ENCODE data around the gene PRRT1B.

The PRRT1B gene

DNA sequence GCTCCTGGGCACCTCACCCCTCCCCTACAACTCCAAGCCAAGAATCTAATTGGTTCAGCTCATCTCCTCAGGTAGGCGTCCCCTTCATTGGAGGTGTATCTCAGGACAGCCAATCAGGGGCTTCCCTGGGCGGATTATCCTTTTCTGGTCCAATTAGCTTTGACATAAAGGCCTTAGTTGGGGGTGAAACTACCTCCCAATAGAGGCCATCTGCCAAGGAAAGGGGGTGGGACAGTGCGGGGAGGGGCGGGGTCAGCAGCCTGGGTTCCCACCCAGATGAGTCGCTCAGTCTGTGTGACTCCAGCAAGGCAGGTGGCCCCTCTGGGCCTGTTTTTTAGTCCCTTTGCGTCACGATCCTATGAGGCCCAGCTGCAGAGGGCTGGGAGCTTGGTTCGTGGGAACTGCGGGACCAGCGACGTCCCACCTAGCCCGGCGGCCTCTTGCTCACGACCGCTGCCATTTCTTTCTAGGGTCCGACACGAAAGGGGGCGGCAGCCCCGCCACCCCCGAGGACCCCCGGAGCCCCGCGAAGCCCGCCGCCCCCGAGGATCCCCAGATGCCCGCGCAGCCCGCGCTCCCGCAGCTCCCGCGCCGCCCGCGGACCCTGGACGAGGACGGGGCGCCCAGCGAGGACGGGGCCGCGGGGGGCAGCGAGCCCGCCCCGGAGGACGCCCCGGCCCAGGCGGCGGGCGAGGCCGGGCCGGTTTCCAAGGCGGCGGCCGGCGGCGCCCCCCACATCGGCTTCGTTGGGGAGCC, 8.9 kb downstream of the PRRT1B start:
- H3K9me3 Mint-ChIP-seq, result no peaks in the 10 kb centered on the region
- H3K4me3 Mint-ChIP-seq, result no peak overlapping the region
- no peaks in the 10 kb centered on the region for H3K4me1 Mint-ChIP-seq (ENCODE audit: low read depth)
- no peak overlapping the region for H3K27ac Mint-ChIP-seq
- no peaks in the 10 kb centered on the region for H3K36me3 Mint-ChIP-seq (ENCODE audit: low read depth)
- H3K27me3 Mint-ChIP-seq (ENCODE audit: low read depth), result peaks cover 65% of the 10 kb centered on the region

DNA sequence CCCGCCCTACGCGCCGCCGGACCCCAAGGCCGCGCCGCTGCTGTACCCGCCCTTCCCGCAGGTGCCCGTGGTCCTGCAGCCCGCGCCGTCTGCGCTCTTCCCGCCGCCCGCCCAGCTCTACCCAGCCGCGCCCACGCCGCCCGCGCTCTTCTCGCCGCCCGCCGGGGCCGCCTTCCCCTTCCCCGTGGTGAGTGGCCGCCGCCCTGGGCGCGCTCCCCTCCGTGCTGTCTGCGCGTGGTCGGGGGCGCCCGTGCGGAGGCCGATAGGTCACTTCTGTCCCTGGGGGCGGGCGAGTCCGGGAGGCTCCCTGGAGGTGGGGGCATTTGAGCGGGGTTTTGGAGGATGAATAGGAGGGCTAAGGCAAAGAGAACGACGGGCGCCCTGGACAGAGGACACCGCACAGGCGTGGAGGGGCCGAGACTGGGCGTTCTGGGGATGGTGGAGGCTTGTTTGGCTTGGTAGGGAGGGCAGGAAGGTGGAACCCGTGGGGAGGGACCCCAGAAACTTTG, 9.6 kb downstream of the PRRT1B start:
- H3K4me1 Mint-ChIP-seq (ENCODE audit: low read depth), result no peaks in the 10 kb centered on the region
- no peak overlapping the region for H3K4me3 Mint-ChIP-seq
- H3K9me3 Mint-ChIP-seq, result no peaks in the 10 kb centered on the region
- no peak overlapping the region for H3K27ac Mint-ChIP-seq
- no peaks in the 10 kb centered on the region for H3K36me3 Mint-ChIP-seq (ENCODE audit: low read depth)
- H3K27me3 Mint-ChIP-seq (ENCODE audit: low read depth), result peaks cover 59% of the 10 kb centered on the region

DNA sequence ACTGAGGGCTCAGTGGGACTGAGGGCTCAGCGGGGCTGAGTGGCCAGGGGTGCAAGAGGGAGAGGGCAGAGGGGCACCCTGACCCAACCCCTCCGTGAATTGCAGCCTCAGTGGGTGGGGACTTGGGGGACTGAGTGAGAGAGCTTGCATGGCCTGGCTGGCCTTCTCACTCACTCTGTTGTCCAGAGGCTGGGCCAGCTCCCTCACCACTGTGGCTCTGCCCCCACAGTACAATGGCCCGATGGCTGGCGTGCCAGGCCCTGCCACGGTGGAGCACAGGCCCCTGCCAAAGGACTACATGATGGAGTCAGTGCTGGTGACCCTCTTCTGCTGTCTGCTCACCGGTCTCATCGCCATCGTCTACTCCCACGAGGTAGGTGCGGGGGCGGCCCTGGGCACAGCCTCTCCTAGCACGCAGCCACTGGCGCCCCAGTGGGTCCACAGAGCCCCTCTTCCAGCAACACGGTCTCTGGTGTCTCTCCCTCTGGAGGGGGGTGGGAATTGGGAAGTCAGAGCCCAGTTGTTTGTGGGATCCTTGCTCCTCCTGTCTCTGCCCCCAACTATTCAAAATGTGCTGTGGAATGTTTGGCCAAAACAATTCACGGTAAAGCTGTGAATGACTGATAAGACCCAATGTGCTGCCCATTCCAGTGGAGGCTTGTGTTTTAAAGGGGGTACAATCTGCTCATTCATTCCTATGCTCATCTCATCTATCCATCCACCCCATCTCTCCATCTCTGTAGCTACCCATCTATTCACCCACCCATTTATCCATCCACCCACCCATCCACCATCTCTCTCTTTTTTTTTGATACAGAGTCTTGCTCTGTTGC, 10.7 kb downstream of the PRRT1B start:
- H3K27ac Mint-ChIP-seq, result no peak overlapping the region
- no peak overlapping the region for H3K4me3 Mint-ChIP-seq
- peaks cover 50% of the 10 kb centered on the region for H3K27me3 Mint-ChIP-seq (ENCODE audit: low read depth)
- no peaks in the 10 kb centered on the region for H3K4me1 Mint-ChIP-seq (ENCODE audit: low read depth)
- H3K36me3 Mint-ChIP-seq (ENCODE audit: low read depth), result no peaks in the 10 kb centered on the region
- no peaks in the 10 kb centered on the region for H3K9me3 Mint-ChIP-seq

DNA sequence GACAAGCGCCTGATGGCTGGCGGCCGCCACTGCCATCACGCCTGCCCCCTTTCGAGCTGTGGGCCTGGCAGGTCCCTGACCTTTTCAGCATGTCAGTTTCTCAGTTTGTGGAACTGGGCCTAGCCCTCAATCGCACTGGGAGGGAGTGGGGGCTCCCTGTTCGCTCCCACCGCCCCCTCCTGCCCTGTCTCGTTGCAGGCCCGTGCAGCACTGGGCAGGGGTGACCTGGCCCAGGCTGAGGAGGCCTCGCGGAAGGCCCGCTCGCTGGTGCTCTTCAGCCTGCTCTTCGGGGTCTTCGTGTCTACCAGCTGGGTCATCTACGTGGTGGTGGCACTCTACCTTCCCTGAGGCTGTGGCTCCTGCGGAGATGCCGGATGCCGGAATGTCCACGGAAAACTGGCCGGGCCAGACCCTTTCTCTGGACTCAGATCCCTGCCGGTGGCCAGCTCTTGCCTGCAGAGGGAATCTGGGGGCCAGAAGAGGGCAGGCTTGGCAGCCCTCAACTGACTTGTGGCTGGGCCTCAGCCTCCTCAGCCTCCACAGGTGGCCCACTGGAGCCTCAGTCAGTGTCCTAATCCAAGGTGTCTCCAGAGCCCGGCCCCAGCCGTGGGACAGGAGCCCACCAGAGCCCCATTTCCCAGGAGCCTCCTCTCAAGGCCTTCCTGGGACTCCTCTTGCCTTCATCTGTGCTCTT, 12.7 kb downstream of the PRRT1B start:
- no peak overlapping the region for H3K4me3 Mint-ChIP-seq
- H3K4me1 Mint-ChIP-seq (ENCODE audit: low read depth), result no peaks in the 10 kb centered on the region
- H3K9me3 Mint-ChIP-seq, result peaks cover 3% of the 10 kb centered on the region
- H3K27ac Mint-ChIP-seq, result no peak overlapping the region
- H3K36me3 Mint-ChIP-seq (ENCODE audit: low read depth), result no peaks in the 10 kb centered on the region
- H3K27me3 Mint-ChIP-seq (ENCODE audit: low read depth), result peaks cover 35% of the 10 kb centered on the region

DNA sequence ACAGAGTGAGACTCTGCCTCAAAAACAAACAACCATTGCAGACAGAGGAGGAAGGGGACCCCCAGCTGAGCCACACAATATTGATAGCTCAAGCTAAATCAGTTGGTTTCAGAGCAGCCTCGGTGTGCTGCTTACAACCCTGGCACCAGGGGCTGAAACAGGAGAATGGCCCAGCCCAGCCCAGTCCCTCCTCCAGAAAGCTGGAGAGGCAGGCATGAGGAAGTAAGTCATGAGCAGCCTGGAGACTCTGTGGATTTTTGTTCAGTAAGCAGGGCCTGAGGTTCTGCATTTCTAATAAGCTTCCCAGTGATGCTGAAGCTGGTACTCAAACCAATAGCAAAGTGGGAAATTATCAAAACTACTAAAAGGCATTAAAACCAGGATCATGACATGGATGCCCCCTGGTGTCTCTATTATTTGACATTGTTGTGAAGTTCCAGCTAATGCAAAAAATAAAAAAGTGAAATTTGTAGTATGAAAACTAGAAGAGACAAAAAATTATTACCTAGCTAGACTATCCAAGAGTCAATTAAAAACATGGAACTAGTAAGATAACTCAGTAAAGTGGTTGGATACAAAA, 14.2 kb downstream of the PRRT1B start:
- H3K4me3 Mint-ChIP-seq, result no peak overlapping the region
- no peak overlapping the region for H3K27ac Mint-ChIP-seq
- no peaks in the 10 kb centered on the region for H3K4me1 Mint-ChIP-seq (ENCODE audit: low read depth)
- H3K36me3 Mint-ChIP-seq (ENCODE audit: low read depth), result no peaks in the 10 kb centered on the region
- peaks cover 3% of the 10 kb centered on the region for H3K9me3 Mint-ChIP-seq
- H3K27me3 Mint-ChIP-seq (ENCODE audit: low read depth), result peaks cover 24% of the 10 kb centered on the region

DNA sequence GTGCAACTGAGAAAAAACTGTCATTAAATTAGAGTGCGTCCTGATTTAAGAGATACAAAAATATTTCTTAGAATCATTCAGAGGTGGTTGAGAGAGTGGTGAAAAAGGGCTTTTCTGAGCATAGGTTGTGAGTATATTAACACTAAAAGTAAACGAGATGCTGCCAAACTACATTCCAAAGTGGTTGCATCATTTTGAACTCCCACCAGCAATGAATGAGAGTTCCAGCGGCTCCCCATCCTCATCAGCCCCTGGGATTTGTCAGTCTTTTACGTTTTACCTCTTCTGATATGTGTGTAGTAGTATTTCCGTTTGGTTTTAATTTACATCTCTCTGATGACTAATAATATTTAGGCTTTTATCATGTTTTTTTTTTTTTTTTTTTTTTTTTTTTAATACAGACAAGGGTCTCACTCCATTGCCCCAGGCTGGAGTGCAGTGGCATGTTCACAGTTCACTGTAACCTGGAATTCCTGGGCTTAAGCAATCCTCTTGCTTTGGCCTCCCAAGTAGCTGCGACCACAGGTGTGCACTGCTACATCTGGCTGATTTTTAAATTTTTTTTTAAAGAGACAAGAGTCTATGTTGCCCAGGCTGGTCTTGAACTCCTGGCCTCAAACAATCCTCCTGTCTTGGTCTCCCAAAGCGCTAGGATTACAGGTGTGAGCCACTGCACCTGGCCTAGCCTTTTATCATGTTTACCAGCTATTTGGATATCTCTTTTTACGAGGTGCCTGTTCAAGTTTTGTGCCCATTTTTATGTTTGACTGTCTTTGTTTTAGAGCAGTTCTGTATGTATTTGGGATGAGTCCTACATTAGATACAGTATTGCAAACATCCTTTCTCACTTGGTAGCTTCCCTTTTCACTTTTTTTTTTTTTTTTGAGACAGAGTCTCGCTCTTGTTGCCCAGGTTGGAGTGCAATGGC, 17.0 kb downstream of the PRRT1B start:
- no peak overlapping the region for H3K27ac Mint-ChIP-seq
- peaks cover 3% of the 10 kb centered on the region for H3K9me3 Mint-ChIP-seq
- H3K4me1 Mint-ChIP-seq (ENCODE audit: low read depth), result no peaks in the 10 kb centered on the region
- H3K36me3 Mint-ChIP-seq (ENCODE audit: low read depth), result peaks cover 3% of the 10 kb centered on the region
- no peaks in the 10 kb centered on the region for H3K27me3 Mint-ChIP-seq (ENCODE audit: low read depth)
- no peak overlapping the region for H3K4me3 Mint-ChIP-seq

DNA sequence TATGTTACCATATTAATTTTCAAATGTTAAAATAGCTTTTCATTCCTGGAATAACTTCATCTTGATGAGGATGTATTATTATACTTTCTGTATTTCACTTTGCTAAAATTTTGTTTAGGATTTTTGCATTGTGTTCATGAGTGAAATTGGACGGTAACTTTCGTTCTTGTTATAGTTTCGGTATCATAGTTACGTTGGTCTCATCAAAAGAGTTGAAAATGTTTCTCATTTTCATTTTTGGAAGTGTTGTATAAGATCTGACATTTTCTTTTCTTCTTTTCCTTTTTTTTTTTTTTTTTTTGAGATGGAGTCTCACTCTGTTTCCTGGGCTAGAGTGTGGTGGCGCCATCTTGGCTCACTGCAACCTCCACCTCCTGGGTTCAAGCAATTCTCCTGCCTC, 20.0 kb downstream of the PRRT1B start:
- Mint-ChIP-seq H3K9me3 (peaks cover 3% of the 10 kb centered on the region), H3K4me1 (ENCODE audit: low read depth) (no peaks in the 10 kb centered on the region), H3K36me3 (ENCODE audit: low read depth) (peaks cover 21% of the 10 kb centered on the region), H3K27me3 (ENCODE audit: low read depth) (no peaks in the 10 kb centered on the region), H3K27ac (no peak overlapping the region), H3K4me3 (no peak overlapping the region)

DNA sequence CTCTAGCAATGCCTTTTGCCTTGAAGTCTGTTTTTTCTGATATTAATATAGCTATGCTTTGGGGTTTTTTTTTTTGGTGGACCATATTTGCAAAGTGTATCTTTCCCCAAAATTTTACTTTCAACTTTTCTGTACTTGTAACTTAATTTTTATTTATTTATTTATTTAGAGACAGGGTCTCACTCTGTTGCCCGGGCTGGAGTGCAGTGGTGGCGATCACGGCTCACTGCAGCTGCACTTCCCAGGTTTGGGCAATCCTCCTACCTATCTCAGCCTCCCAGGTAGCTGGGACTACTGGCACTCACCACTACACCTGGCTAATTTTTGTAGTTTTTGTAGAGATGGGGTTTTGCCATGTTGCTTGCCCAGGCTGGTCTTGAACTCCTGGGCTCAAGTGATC, 20.8 kb downstream of the PRRT1B start:
- H3K27me3 Mint-ChIP-seq (ENCODE audit: low read depth), result no peaks in the 10 kb centered on the region
- no peak overlapping the region for H3K27ac Mint-ChIP-seq
- H3K4me1 Mint-ChIP-seq (ENCODE audit: low read depth), result no peaks in the 10 kb centered on the region
- no peak overlapping the region for H3K4me3 Mint-ChIP-seq
- peaks cover 3% of the 10 kb centered on the region for H3K9me3 Mint-ChIP-seq
- H3K36me3 Mint-ChIP-seq (ENCODE audit: low read depth), result peaks cover 23% of the 10 kb centered on the region

DNA sequence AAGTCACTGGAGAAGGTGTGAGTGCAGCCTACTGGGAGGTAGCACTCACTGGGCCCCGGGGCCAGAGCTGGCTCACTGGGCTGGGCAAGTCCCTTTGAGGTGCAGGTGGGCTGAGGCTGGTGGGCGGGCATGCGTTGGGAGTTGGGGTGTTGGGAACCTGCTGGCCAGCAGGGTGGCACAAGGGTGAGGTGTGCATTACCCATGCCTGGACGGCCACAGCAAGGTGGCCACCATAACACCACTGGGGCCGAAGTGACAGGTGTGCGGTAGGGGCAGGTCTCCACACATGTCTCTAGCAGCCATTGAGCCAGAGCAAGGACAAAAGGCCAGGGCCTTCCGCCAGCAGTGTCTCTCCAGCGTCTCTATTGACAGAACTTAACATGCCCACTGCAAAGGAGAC, 22.6 kb downstream of the PRRT1B start:
- Mint-ChIP-seq H3K4me3 (no peak overlapping the region), H3K36me3 (ENCODE audit: low read depth) (peaks cover 29% of the 10 kb centered on the region)

DNA sequence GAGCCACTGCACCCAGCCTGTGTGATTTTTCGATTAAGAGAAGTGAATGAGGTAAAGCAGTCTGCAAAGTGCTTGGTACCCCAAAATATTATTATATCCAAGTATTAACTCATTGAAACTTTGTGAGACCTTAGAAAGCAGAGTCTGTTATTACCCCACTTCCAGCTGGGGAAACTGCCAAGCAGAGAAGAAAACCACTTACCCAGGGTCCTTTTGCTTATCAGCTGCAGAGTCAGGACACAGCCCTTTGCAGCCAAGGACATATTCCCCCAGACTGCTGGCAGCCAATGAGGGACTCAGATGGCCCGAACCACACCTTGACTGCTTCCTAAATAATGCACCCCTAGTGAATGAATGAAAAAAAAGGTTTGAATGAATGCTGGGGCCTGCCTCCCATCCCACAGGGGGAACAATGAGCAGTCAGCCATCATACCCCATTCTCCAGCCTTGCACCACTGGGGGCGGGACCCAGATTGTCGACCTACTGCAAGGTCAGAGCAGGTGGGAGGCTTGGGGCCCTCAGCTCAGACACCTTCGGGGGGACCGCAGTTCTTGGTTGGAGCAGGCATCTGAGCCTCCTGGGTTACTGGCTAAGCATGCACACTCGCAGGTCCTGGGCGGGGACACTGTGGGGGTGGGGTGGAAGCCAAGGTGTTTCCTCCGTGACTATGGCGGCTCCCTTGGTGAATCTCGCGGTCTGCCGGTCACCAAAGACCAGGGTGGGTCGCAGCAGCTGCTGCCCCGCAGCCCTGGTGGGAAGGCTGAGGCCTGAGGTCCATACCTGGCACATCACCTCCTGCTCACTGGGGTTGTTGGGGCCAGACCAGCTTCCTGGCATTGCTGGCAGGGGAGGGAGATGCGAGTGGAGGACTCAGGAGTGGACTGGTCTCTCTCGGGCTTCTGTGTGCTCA, 29.7 kb downstream of the PRRT1B start:
- no peak overlapping the region for H3K27ac Mint-ChIP-seq
- H3K36me3 Mint-ChIP-seq (ENCODE audit: low read depth), result peaks cover 31% of the 10 kb centered on the region
- H3K4me1 Mint-ChIP-seq (ENCODE audit: low read depth), result peaks cover 14% of the 10 kb centered on the region
- H3K4me3 Mint-ChIP-seq, result no peak overlapping the region
- no peaks in the 10 kb centered on the region for H3K27me3 Mint-ChIP-seq (ENCODE audit: low read depth)
- no peaks in the 10 kb centered on the region for H3K9me3 Mint-ChIP-seq

More for the DNA sequence above, 22.6 kb downstream of the PRRT1B start:
- Mint-ChIP-seq H3K9me3 (no peaks in the 10 kb centered on the region), H3K27ac (no peak overlapping the region), H3K27me3 (ENCODE audit: low read depth) (no peaks in the 10 kb centered on the region), H3K4me1 (ENCODE audit: low read depth) (no peaks in the 10 kb centered on the region)

DNA sequence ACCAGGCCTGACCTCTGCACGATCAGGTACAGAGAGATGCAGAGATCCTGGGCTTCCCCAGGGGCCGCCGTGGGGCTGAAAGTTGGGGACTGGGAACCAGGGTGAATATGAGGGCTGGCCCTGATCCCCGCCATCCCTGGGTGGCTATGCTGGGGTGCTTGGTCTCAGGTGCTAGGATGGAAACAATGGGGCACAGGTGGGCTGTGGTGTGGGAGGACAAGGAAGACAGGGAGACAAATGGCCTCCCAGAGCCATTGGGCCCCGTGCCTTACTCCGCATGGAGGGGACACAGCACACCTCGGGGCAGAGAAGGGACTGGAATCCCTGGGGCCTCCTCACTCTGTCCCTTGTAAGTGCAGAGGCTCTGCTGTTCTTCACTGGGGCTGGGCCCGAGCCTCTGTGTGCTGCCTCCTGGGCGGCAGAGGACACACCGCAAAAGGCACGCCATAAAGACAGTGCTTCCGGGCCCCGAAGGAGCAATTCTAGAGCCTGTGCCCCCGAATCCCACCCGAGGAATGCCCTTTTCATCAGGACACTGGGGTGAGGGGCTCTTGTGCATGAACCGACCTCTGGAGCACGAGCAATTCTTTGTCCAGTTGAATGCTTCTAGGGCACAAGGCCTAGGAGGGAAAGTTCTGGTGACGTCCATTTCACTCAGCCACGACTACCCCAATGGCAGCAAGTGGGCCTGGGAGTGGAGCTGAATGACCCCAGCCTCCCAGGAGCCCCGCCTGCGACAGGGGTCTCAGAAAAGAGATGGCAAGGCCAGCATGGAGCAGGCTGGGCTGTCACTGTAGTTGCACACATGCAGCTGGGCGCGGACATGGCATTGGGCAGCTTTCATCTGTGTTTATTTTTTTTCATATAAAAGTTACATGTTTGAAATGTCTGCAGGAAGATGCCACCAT, 30.9 kb downstream of the PRRT1B start:
- H3K4me1 Mint-ChIP-seq (ENCODE audit: low read depth), result peaks cover 14% of the 10 kb centered on the region
- peaks cover 33% of the 10 kb centered on the region for H3K36me3 Mint-ChIP-seq (ENCODE audit: low read depth)
- no peaks in the 10 kb centered on the region for H3K27me3 Mint-ChIP-seq (ENCODE audit: low read depth)
- no peak overlapping the region for H3K4me3 Mint-ChIP-seq
- no peaks in the 10 kb centered on the region for H3K9me3 Mint-ChIP-seq
- no peak overlapping the region for H3K27ac Mint-ChIP-seq
